H4 (cell line): ENCODE measurements around the gene KCNMB1. TPM values are rescaled to one million over a fixed set of nuclear protein-coding genes. Genes with fewer than 3 reads are reported as not detected.

Experiments used
- DNase-seq: peaks from one replicate; pipeline ENCODE4 v3.0.0-alpha.2; 2015; ENCODE audit warnings: low spot score
- total RNA-seq: library from RNA; depleted of rRNA; stranded (reverse); fragments of >200 nt; shearing (Covaris generic); gene quantifications from 2 replicates; pipeline ENCODE4 v1.2.3, GENCODE V29; 2014; rRNA removed

Gene KCNMB1
- total RNA-seq, 1 experiment from 2014 or later = not detected

DNA sequence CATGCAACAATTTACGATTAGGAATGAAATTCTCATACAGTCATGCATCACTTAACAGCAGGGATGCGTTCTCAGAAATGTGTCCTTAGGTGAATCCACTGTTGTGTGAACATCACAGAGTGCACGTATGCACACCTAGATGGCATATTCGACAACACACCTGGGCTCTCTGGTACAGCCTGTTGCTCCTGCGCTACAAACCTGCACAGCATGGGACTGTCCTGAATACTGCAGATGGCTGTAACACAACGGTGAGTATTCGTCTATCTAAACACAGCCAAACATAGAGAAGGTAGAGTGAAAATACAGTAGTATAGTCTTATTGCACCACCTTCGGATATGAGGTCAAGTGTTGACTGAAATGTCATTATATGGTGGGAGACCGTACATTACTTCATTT is 47.6 kb downstream of the KCNMB1 start:
- no peak for DNase-seq

- DNase-seq = no peak
Observed at GRCh38 chr5:170339780-170340167, 49.4 kb downstream of the KCNMB1 start.

GRCh38 chr5:170338933-170339779 is 50.0 kb downstream of the KCNMB1 start:
- DNase-seq = no peak

- DNase-seq = no peak
Observed at GRCh38 chr5:170338291-170338690, 50.9 kb downstream of the KCNMB1 start.

GRCh38 chr5:170337045-170337733 is 52.0 kb downstream of the KCNMB1 start:
- no peak for DNase-seq

DNA sequence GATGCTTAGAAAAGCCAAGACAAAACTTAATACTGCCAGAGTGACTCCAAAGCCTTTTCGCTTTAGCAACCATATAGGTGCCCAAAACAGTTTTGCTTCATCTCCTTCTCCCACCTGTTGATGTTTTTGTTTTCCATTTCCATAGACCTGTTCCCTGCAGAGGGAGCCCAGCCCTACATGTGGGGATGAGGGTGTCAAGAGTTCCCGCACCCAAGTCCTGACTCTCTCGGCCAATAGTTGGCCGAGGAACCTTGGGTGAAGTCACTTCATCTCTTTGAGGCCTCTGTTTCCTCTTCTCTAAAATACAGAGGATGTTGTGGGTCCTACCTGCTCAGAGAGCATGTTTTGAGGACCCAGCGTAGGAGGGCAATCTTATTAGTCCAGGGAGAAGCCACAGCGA is 53.1 kb downstream of the KCNMB1 start:
- DNase-seq = no peak

DNA sequence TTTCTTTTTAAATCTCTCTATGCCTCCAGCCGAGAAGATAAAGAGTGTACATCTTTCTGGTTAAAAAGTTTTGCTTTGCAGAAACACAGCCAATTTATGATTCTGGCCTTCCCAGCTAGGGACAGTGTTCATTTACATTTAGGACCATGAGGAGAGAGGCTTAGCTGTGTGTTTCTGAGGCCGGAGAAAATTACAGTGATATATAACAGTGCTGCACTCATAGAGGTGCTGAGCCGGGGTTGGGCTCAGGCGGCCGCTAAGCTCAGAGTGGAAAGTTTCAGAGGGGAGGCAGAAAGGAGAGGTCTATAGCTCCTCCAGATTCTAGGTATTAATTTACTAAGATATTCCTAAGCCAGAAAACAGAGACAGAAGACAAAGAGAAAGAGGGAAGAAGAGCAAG is 54.5 kb downstream of the KCNMB1 start:
- DNase-seq = no peak

DNA sequence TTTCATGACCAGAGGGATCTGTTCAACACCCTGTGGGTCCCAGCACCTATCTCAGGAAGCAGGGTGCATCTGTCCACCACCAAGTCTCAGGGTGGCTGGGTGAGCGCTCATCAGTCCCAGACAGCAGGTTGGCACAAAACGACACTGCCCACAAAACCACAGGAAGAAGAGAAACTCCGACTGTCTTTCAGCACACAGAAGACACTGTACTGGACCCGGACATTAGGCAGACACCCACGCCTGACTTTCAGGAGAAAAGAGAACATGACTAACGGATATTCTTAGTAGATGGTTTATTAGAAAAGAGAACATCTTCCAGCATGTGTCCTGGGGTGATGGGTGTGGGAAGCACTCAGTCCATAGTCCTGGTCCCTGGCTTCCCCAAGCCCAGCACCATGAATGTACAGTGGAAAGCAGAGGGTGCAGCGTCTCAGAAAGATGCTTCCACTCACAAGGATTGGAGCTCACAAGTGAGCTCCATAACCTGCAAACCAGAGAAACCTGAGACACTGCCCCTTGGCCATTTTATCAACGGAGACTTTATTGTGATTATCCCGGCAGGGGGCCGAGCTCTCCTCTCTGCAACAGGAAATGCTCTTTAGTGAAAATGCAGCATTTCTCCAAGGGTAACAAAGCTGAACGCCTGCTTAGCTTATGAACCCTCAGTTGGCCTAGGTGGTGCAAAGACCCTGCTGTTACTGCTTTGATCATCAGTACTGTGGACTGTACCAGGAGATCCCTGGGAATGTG is 55.8 kb downstream of the KCNMB1 start:
- DNase-seq = no peak

GRCh38 chr5:170332058-170332457 is 57.1 kb downstream of the KCNMB1 start:
- no peak for DNase-seq

- DNase-seq = no peak
Observed at GRCh38 chr5:170330568-170331054, 58.6 kb downstream of the KCNMB1 start.

GRCh38 chr5:170329524-170329923 is 59.6 kb downstream of the KCNMB1 start:
- DNase-seq = no peak

GRCh38 chr5:170327829-170328228 is 61.3 kb downstream of the KCNMB1 start:
- no peak for DNase-seq

- no peak for DNase-seq
Observed at GRCh38 chr5:170327168-170327567, 62.0 kb downstream of the KCNMB1 start.

Other genes with a start within 250 kb of the KCNMB1 start
- not detected in 2 replicates for gene C5orf58, start 156.4 kb downstream of the KCNMB1 start, total RNA-seq
- 0.68 and 2.7 TPM in 2 replicates for gene LCP2, start 91.6 kb downstream of the KCNMB1 start, total RNA-seq
- not detected in 2 replicates for gene KCNIP1, start 114.7 kb upstream of the KCNMB1 start, total RNA-seq